HEK293 (cell line): ENCODE results near the gene CCDC136.

Source experiments
- OSR2 ChIP-seq: fragments of 450-650 bp; formaldehyde crosslinking; IDR thresholded peaks from 2 replicates; pipeline ENCODE4 v1.5.1; 2016; ENCODE audit warnings: missing biosample characterization, missing genetic modification characterization
- TCF7L2 ChIP-seq: IDR thresholded peaks from 2 replicates; pipeline ENCODE4 v1.6.1; 2011; ENCODE audit warnings: low read depth, mild to moderate bottlenecking, inconsistent platforms, low read length, moderate library complexity, borderline replicate concordance
- ZNF354C ChIP-seq: fragments of 450-650 bp; formaldehyde crosslinking; IDR thresholded peaks from 2 replicates; pipeline ENCODE4 v1.5.1; 2016; ENCODE audit warnings: missing biosample characterization, missing genetic modification characterization, low read depth, borderline replicate concordance
- TF ChIP-seq, protein P1 (sequence below): fragments of 450-650 bp; formaldehyde crosslinking; IDR thresholded peaks from 2 replicates; pipeline ENCODE4 v1.5.1; 2016; ENCODE audit warnings: missing biosample characterization, missing genetic modification characterization

DNA sequence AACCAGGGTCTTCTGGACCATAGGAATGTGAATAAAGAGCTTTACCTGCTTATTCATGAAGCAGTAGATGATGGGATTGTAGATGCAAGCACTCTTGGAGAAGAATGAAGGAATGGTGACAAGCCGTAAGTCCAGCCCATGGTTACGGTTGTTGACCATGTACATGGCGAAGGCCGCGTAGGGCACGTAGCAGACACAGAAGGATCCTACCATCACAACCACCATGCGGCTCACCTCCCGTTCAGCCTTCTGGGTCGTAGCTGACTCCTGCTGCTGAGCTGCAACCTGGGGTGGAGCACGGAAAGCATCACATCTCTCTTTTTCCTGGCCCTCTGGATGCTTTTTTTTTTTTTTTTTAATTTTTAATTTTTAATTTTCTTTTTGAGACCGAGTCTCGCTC lies 18.2 kb upstream of the CCDC136 start:
- TF ChIP-seq, protein P1, sequence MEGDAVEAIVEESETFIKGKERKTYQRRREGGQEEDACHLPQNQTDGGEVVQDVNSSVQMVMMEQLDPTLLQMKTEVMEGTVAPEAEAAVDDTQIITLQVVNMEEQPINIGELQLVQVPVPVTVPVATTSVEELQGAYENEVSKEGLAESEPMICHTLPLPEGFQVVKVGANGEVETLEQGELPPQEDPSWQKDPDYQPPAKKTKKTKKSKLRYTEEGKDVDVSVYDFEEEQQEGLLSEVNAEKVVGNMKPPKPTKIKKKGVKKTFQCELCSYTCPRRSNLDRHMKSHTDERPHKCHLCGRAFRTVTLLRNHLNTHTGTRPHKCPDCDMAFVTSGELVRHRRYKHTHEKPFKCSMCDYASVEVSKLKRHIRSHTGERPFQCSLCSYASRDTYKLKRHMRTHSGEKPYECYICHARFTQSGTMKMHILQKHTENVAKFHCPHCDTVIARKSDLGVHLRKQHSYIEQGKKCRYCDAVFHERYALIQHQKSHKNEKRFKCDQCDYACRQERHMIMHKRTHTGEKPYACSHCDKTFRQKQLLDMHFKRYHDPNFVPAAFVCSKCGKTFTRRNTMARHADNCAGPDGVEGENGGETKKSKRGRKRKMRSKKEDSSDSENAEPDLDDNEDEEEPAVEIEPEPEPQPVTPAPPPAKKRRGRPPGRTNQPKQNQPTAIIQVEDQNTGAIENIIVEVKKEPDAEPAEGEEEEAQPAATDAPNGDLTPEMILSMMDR (tag by site-specific recombination) = no peak
- no peak for TF ChIP-seq ZNF354C (tag by site-specific recombination)
- no peak for TF ChIP-seq OSR2 (tag by site-specific recombination)
- TF ChIP-seq TCF7L2 = no peak
